NCI-H82 treated with DMSO at 0.1 percent for 48 hours (cell line): ENCODE measurements around the gene STRBP.
A peak's percentile ranks its signal among the peaks of the same experiment; 100 is the strongest.
"Not testable (repeated sequence)": the region's sequence is repeated elsewhere in the genome, so short reads cannot be mapped to it uniquely, and the experiment has no call there.

ENCODE experiments used
- DNase-seq: peaks from one replicate; lab custom pipeline; 2025; ENCODE audit not compliant: unreplicated experiment; lab: John Stamatoyannopoulos, UW

Gene STRBP

GRCh38 chr9:123268465-123269259 is at the start of gene STRBP:
STRBP (minus strand) TSS chr9:123268586; CDS start chr9:123184134, 84,452 bp downstream.
- DNase-seq, result peak; percentile 67

- no peak for DNase-seq
Measured at GRCh38 chr9:123316053-123316718, 47.8 kb upstream of the STRBP start.

- no peak for DNase-seq
Measured at GRCh38 chr9:123315635-123316034, 47.2 kb upstream of the STRBP start.

- DNase-seq, result no peak
Measured at GRCh38 chr9:123314617-123315016, 46.2 kb upstream of the STRBP start.

- no peak for DNase-seq
Measured at GRCh38 chr9:123312306-123312877, 44.0 kb upstream of the STRBP start.

DNA sequence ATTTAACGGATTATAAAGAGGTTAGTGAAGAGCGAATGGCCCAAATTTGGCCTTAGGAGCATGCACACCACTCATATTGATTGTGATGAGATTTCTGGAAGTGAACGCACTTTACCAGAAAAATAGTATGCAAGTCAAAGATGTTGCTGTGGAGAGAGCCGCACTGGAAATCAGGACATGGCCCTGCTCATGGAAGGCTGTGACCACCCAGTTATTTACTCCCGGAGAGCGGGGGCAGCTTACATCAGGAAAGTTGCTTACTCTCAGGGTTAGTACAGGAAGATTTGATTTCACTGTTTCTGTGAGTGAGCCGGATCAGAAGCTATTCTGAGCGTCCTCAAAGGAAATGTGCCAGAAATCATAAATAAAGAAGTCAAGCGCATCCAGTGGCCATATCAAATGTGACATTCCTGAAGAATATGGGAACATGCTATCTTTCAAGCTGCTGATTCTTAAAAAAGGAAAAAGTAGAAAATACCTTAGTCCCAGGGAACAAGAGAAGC is 42.9 kb upstream of the STRBP start:
- no peak for DNase-seq

- DNase-seq, result no peak
Measured at GRCh38 chr9:123310551-123311249, 42.3 kb upstream of the STRBP start.

GRCh38 chr9:123309611-123310010 is 41.2 kb upstream of the STRBP start:
- no peak for DNase-seq

DNA sequence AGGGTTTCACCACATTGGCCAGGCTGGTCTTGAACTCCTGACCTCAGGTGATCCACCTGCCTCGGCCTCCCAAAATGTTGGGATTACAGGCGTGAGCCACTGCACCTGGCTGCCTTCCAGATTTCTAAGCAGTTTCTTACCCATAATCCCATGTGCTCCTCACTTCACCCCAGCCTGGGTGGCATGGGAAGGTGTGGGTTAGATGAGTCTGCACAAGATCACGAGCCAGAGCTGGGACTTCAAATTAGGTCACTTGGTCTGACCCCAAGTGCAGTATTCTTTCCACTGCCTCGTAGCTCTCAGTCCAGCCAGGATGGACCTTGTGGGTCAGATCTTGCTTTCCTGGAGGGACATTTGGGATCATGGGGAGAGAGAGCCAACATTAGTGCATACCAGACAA is 37.5 kb upstream of the STRBP start:
- DNase-seq, result peak; percentile 2

GRCh38 chr9:123304340-123304691 is 35.9 kb upstream of the STRBP start:
- DNase-seq, result no peak

DNA sequence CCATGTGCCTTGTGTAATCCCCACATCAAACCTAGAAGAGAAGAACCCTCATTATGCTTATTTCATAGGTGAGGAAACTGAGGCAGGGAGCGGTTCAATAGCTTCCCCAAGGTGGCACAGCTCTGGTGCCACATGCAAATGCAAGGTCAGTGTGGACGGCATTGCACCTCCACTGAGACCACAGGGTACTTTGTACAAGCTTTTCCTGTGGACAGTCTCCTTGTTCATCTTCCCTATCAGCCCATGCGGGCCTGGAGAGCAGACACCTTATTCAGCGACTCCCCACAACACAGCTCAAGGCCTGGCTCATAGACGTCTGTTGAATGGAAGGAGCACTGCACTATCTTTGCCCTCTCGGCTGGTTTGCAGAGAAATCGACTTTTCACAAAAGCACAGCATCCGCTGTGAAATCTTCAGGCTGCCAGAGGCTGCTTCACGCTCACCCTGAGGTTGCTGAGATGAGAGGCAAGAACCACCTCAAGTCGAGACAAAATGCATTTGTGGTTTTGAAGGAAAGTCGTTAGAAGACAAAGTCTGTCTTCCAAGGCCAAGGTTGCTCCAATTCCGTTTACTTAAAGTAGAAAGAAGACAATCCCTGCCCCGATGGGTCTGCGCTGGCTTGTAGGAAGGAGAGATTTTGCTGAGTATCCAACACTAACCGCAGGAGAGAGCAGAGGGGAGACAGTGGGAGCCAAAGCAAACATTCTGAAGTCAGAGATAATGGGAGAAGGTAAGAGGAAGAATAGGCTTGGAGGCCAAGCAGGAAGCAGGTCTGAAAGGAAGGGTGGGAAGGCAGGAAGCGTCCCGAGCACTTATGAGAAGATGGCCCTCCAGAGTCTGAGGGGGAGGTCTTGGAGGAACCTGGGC is 34.2 kb upstream of the STRBP start:
- DNase-seq, result no peak

DNA sequence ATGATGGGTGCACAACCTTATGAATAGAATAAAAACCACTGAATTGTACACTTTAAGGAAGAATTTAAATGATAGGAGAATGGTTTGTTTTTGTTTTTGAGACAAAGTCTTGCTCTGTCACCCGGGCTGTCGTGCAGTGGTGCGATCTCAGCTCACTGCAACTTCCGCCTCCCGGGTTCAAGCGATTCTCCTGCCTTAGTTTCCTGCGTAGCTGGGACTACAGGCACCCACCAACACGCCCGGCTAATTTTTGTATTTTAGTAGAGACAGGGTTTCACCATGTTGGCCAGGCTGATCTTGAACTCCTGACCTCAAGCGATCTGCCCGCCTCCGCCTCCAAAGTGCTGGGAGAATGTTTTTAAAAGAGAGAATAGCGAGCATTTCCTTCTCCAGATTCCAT is 33.5 kb upstream of the STRBP start:
- DNase-seq, result not testable (repeated sequence)

- no peak for DNase-seq
Measured at GRCh38 chr9:123300554-123300953, 32.2 kb upstream of the STRBP start.

GRCh38 chr9:123299558-123300126 is 31.3 kb upstream of the STRBP start:
- DNase-seq, result no peak

DNA sequence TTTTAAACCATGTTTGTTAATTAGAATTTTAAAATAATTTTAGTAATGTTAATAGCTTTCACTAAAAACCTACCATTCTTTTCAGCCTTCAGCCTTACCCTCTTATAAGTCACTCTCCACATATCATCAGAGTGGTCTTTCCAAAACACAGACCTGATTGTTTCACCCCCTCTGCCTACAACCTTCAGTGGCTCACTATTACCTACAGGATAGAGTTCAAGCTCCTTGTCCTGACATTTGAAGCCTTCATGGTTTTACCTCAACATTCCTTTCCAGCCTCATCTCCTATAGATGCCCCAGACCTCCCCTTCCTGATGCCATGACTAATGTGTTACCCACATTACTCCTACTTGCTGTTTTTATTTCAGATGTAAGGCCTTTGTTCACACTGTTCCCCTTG is 27.8 kb upstream of the STRBP start:
- no peak for DNase-seq

- DNase-seq, result no peak
Measured at GRCh38 chr9:123291736-123292135, 23.4 kb upstream of the STRBP start.

- no peak for DNase-seq
Measured at GRCh38 chr9:123290764-123291163, 22.4 kb upstream of the STRBP start.

GRCh38 chr9:123287639-123288038 is 19.3 kb upstream of the STRBP start:
- no peak for DNase-seq

DNA sequence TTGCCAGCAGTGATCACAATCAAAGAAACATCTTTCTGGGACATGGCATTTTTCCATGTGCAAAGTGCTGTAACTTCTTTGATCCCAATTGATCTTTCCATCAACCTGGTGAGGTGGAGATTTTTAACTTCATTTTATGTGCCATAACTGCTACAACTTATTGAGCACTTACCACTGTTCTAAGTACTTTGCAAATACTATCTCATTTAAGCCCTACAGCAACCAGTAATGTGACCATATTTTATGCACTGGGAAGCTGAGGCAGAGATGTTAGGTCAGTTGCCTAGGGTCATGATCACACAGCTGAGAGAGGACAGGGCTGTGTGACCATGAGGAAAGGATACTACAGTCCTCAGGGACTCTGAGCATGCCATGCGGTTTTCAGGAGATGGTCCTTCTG is 17.9 kb upstream of the STRBP start:
- no peak for DNase-seq

DNA sequence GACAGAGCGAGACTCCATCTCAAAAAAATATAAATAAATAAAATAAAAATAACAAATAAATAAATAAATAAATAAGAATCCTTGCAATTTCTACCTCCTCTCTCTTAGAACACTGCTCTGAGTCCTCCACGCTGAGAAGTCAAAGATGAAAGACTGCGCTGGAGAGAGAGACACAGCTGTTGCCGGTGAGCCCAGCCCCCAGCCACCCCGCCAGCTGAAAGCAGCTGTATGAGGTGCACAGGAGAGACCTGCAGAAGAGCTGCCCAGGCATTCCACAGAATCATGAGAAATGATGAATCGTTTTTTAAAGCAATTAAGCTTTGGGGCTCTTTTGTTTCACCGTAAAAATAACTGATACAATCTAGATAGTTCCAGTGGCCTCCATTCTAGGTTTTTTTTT is 16.3 kb upstream of the STRBP start:
- DNase-seq, result no peak
